Effector memory CD4-positive, alpha-beta T cell (primary cell): ENCODE results near the gene EPB41L4A.
"Not testable (repeated sequence)": the region's sequence is repeated elsewhere in the genome, so short reads cannot be mapped to it uniquely, and the experiment has no call there.

Source experiments
- DNase-seq, 3 donors: peaks; one replicate each; pipeline ENCODE4 v3.0.0-alpha.2; 2020
- H3K27ac ChIP-seq: 2 replicates; pipeline ENCODE4 v1.7.0; 2013; ENCODE audit warnings: mild to moderate bottlenecking, low read length, moderate library complexity; ENCODE audit not compliant: insufficient read depth, poor library complexity, severe bottlenecking
- H3K27me3 ChIP-seq: replicated peaks from 2 replicates; pipeline ENCODE4 v1.7.0; 2013; ENCODE audit warnings: mild to moderate bottlenecking, low read length; ENCODE audit not compliant: insufficient read depth, control insufficient read depth, poor library complexity, severe bottlenecking
- H3K36me3 ChIP-seq: 2 replicates; pipeline ENCODE4 v1.7.0; 2013; ENCODE audit warnings: mild to moderate bottlenecking, low read length, moderate library complexity; ENCODE audit not compliant: control insufficient read depth, insufficient read depth
- H3K4me1 ChIP-seq: 2 replicates; pipeline ENCODE4 v1.7.0; 2013; ENCODE audit warnings: low read length, mild to moderate bottlenecking; ENCODE audit not compliant: control insufficient read depth, insufficient read depth, poor library complexity, severe bottlenecking
- H3K4me3 ChIP-seq: 2 replicates; pipeline ENCODE4 v1.7.0; 2013; ENCODE audit warnings: low read length, low read depth, mild to moderate bottlenecking; ENCODE audit not compliant: insufficient read depth, poor library complexity, severe bottlenecking
- H3K9me3 ChIP-seq: 2 replicates; pipeline ENCODE4 v1.7.0; 2013; ENCODE audit warnings: mild to moderate bottlenecking, low read length, moderate library complexity; ENCODE audit not compliant: control insufficient read depth

Gene EPB41L4A

DNA sequence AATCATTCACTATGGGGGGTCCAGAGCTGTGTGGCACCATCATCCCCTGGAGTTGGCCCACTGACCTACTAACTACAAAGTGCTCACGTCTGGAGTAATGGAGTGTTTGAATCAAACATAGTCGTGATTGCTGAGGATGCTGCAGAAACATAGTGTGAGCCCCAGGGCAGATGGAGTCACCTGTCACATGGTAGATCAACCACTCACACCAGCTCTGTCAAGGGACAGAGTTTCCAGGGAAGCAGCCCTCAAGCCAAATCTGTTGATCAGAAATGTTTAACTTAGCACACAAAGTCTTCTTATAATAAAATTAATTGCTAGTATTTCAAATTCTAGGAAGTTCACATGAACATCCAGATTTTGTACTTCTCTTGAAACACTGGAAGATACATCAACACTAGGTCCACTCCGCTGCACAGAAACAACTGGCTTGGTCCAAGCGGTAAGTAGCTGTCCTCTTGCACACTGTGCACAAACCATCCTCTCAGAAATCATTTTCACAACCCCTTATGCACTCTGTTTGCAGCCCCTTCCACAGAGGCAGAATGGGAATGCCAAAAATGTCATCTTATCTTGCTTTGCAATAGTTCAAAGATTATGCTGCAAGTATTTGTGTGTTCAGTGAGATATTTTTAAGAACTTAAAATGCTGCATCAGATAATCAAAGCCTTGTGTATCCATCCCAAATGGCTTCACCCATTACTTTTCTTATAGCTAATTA, 191.0 kb downstream of the EPB41L4A start:
- no peaks in the 10 kb centered on the region for H3K9me3 ChIP-seq
- no peaks in the 10 kb centered on the region for H3K36me3 ChIP-seq
- no peak overlapping the region for H3K27ac ChIP-seq
- no peaks in the 10 kb centered on the region for H3K27me3 ChIP-seq
- no peak for DNase-seq
- H3K4me3 ChIP-seq = no peak overlapping the region
- H3K4me1 ChIP-seq = no peaks in the 10 kb centered on the region

DNA sequence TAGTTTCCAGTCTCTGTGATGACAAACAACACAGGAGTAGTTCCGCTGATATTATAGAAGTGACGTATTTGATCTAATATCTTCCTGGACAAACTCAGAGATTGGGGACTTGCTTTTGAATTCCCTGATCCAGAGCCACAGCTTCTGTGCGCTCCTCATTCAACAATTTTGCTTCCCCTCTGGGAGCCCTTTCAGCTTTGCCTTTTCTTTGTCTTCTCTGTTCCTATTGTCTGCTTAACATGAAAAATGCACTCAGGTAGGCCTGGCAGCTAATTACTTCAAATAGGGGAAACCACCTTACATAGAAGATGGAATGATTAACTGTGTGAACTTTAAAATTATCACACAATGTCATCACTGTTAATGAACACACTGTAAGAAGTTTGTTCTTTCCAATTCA, 192.9 kb downstream of the EPB41L4A start:
- Histone ChIP-seq H3K36me3 (no peaks in the 10 kb centered on the region), H3K9me3 (no peaks in the 10 kb centered on the region), H3K4me1 (no peaks in the 10 kb centered on the region), H3K4me3 (no peak overlapping the region), H3K27me3 (no peaks in the 10 kb centered on the region), H3K27ac (no peak overlapping the region)
- DNase-seq = no peak

DNA sequence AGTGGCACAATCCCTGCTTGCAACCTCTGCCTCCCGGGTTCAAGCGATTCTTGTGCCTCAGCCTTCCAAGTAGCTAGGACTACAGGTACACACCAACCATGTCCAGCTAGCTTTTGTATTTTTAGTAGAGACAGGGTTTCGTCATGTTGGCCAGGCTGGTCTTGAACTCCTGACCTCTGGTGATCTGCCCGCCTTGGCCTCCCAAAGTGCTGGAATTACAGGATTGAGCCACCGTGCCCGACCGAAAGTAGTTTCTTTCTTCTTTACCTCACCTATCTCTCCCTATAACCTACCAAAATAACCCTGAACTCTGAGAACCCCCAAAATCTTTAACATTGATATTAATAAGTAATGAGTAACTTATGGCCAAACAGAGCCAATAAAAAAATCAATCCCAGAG, 196.1 kb downstream of the EPB41L4A start:
- not testable (repeated sequence) for H3K4me1 ChIP-seq, H3K9me3 ChIP-seq, DNase-seq, H3K27ac ChIP-seq, H3K27me3 ChIP-seq, H3K4me3 ChIP-seq, H3K36me3 ChIP-seq

DNA sequence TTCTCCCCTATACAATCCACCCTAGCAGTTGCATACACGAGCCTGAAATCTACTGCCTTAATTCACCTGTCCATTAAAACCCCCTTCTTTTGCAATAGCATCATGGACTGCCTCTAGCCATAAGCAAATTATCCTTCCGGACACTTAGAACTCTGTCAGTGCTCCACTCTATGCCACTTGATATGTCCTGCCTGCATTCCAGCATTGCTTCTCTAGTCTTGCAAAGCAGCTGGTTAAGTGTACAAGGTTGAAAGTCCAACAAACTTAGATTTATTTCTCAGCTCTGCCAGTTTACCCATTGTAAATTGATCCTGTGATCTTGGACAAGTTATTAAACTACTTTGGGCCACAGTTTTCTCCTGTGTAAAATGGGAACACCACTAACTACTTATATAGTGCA, 197.9 kb downstream of the EPB41L4A start:
- H3K4me3 ChIP-seq = no peak overlapping the region
- no peak for DNase-seq
- H3K36me3 ChIP-seq = no peaks in the 10 kb centered on the region
- no peak overlapping the region for H3K27ac ChIP-seq
- no peaks in the 10 kb centered on the region for H3K27me3 ChIP-seq
- no peaks in the 10 kb centered on the region for H3K9me3 ChIP-seq
- no peaks in the 10 kb centered on the region for H3K4me1 ChIP-seq

DNA sequence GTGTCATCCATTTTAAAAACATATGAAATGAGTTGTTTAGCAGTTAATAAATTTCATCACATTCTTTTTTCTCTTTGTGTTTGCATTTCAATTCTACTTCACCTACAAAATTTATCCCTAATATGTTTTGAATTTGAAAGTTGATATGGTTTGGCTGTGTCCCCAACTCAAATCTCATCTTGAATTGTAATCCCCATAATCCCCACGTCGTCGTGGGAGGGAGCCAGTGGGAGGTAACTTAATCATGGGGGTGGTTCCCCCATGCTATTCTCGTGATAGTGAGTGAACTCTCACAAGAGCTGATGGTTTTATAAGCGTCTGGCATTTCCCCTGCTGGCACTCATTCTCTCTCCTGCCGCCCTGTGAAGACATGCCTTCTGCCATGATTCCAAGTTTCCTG, 200.1 kb downstream of the EPB41L4A start:
- H3K36me3 ChIP-seq = no peaks in the 10 kb centered on the region

DNA sequence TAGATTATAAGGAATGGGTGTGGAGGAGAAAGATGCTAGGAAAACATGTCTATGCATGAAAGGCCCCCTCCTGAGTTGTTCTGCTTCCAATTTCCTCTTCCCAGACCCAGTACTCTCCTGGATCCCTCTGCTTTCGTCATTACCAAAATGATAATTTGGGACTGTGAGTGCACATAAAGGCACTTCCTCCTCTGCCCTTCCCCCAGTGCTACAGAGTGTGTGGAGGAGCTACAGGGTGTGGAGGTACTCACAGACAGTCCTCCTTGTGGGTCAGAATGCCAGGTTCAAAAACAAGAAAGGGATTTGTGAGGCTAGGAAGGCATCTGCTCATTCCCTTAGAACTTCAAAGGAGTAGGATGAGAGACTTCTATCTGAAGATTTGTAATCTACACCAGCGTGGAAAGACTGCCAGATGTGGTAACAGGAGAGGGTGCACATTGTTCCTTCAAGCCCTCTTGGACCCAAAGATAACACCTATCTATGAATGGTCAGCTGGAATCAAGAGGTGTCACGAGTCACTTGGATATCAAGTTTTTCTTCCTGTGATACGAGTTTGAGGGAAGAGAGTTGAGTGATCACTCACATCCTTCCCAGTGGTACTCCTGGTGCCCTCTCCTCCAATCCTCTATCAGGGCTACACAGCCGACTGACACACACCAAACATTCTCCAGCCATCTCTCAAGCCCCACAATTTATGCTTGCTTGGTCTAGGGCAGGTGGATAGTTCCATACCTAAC, 201.1 kb downstream of the EPB41L4A start:
- Histone ChIP-seq H3K4me3 (no peak overlapping the region), H3K9me3 (no peaks in the 10 kb centered on the region), H3K36me3 (no peaks in the 10 kb centered on the region), H3K4me1 (no peaks in the 10 kb centered on the region), H3K27ac (no peak overlapping the region), H3K27me3 (no peaks in the 10 kb centered on the region)
- DNase-seq = no peak

More for the DNA sequence above, 200.1 kb downstream of the EPB41L4A start:
- H3K4me1 ChIP-seq = no peaks in the 10 kb centered on the region
- H3K9me3 ChIP-seq = no peaks in the 10 kb centered on the region
- no peaks in the 10 kb centered on the region for H3K27me3 ChIP-seq
- no peak for DNase-seq
- no peak overlapping the region for H3K27ac ChIP-seq
- H3K4me3 ChIP-seq = no peak overlapping the region

DNA sequence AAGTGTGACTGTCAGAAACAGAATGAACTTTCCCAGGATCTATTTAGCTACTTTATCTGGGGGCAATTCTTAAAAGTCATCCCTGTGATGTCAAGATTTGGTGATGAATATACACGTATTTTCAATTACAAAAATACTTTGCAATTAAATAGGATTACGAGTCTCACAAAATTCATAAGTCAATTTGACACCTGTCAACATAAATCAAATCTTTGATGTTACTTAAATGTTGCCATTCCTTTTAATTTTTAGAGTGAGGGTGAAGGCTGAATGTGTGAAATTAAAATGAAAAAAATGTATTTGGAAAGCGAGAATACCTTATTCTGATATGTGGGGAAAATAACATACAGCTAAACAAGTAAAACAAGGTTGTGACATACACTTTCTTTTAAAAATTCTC, 202.9 kb downstream of the EPB41L4A start:
- no peaks in the 10 kb centered on the region for H3K9me3 ChIP-seq
- no peak overlapping the region for H3K4me3 ChIP-seq
- H3K4me1 ChIP-seq = no peaks in the 10 kb centered on the region
- no peak for DNase-seq
- no peak overlapping the region for H3K27ac ChIP-seq
- H3K27me3 ChIP-seq = no peaks in the 10 kb centered on the region
- H3K36me3 ChIP-seq = no peaks in the 10 kb centered on the region

DNA sequence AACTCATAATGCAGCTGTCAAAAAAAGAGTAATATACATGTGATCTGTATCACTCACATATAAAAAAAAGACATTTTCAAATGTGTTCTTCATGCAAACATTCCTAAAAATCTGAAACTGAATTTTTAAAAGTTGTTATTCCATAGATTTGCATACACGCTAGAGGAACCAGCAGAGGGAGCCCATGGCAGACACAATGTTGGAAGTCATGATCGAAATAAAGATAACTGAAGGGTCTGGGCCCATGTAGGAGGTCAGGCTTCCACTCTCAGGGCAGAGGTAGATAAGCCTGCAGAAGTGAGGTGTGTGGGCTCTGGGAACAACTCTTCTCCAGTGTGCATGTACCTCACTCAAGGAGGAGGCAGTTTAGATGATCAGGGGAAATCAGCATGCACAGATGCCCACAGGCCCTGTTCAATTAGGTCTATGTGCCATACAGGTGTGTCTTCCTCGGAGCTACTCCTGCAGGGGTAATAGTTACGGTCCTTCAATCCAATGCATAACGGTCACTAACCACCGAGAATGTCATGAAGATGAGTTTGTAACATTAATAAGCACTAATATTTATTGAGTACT, 208.6 kb downstream of the EPB41L4A start:
- H3K27me3 ChIP-seq = no peaks in the 10 kb centered on the region
- no peak for DNase-seq

DNA sequence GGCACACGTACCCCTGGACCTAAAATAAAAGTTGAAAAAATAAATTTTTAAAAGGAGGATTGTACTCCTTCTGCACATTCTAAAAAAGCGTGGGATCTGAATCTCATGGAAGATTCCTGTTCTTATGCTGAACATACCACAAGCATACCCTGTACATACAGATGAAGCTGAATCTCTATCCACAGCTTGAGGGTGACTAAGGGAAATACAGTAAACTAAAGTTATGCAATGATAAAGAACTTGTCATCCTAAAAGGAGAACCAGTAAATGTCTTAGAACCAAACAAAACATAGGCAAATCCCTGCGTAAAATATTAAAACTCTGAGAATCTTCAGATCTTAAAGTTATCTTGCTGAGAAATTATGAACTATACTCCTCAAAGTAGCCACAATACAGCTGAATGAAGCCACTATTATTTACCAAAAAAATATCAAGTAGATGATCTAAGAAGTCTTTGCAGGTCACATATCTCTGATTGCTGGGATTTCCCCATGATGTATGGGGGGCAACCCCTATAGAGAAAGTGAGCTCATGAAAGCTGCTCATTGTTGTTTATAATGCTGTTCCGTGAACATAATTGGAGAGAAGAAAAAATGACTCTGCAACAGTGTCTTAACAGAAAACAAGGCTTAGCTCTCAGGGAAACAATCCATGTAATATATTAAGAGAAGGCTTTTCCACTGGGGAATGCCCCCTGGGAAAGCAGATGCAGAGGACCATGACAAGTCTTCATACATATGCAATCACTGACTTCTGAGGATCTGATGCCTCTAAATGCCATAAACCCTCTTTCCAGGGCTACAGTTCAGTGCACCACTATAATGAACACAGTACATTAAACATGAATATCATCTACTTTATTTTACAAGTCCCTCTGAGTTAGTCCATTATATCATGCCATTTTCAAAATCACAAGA, 210.1 kb downstream of the EPB41L4A start:
- H3K9me3 ChIP-seq = no peaks in the 10 kb centered on the region
- H3K36me3 ChIP-seq = no peaks in the 10 kb centered on the region
- no peak overlapping the region for H3K27ac ChIP-seq

More for the DNA sequence above, 208.6 kb downstream of the EPB41L4A start:
- Histone ChIP-seq H3K4me3 (no peak overlapping the region), H3K9me3 (no peaks in the 10 kb centered on the region), H3K27ac (no peak overlapping the region), H3K4me1 (no peaks in the 10 kb centered on the region), H3K36me3 (no peaks in the 10 kb centered on the region)

More for the DNA sequence above, 210.1 kb downstream of the EPB41L4A start:
- Histone ChIP-seq H3K27me3 (no peaks in the 10 kb centered on the region), H3K4me3 (no peak overlapping the region), H3K4me1 (no peaks in the 10 kb centered on the region)
- DNase-seq = no peak
